ENCODE data around the gene ITGB5. TPM values are rescaled to one million over a fixed set of nuclear protein-coding genes. Genes with fewer than 3 reads are reported as not detected.
"Not testable (repeated sequence)": the region's sequence is repeated elsewhere in the genome, so short reads cannot be mapped to it uniquely, and the experiment has no call there.

Gene ITGB5
- total and polyA plus RNA-seq, 5 experiments from 2014 or later = 0.27 to 2.8 (median 0.94) TPM; not detected in 1

GRCh38 chr3:124763644-124764358 lies 123.4 kb downstream of the ITGB5 start:
- POLR2A ChIA-PET = interaction anchor here (1.4 kb wide), 1 partner anchor 137 kb away, joined by 3 read pairs; no protein-coding TSS in a partner anchor
- no peaks in the 10 kb centered on the region for H3K9me3 Mint-ChIP-seq
- no peak overlapping the region for H3K4me3 Mint-ChIP-seq
- H3K36me3 Mint-ChIP-seq = no peaks in the 10 kb centered on the region
- no peak for DNase-seq
- no peak for ATAC-seq
- H3K27me3 Mint-ChIP-seq = peaks cover 0 to 5% (median 0%) of the 10 kb centered on the region in 5 donors
- H3K4me1 Mint-ChIP-seq = peaks cover 3 to 6% (median 5%) of the 10 kb centered on the region in 4 donors
- H3K27ac Mint-ChIP-seq = peak overlapping the region in 1 of 10 donors; percentile 68

- peaks cover 0 to 5% (median 0%) of the 10 kb centered on the region in 5 donors for H3K27me3 Mint-ChIP-seq
Measured at GRCh38 chr3:124763206-124763605, 124.0 kb downstream of the ITGB5 start.

GRCh38 chr3:124762661-124763011 lies 124.5 kb downstream of the ITGB5 start:
- H3K9me3 Mint-ChIP-seq = no peaks in the 10 kb centered on the region
- POLR2A ChIA-PET = no interaction called here
- H3K4me3 Mint-ChIP-seq = no peak overlapping the region
- DNase-seq (no peak), ATAC-seq (no peak)
- H3K27me3 Mint-ChIP-seq = peaks cover 0 to 3% (median 0%) of the 10 kb centered on the region in 5 donors
- H3K4me1 Mint-ChIP-seq = peaks cover 3 to 6% (median 5%) of the 10 kb centered on the region in 4 donors
- no peak overlapping the region for H3K27ac Mint-ChIP-seq
- H3K36me3 Mint-ChIP-seq = no peaks in the 10 kb centered on the region

More at GRCh38 chr3:124763206-124763605, 124.0 kb downstream of the ITGB5 start:
- Mint-ChIP-seq H3K36me3 (no peaks in the 10 kb centered on the region), H3K27ac (no peak overlapping the region), H3K4me1 (peaks cover 3 to 6% (median 5%) of the 10 kb centered on the region in 4 donors), H3K9me3 (no peaks in the 10 kb centered on the region), H3K4me3 (no peak overlapping the region)
- POLR2A ChIA-PET = interaction anchor here (1.4 kb wide), 1 partner anchor 138 kb away, joined by 3 read pairs; no protein-coding TSS in a partner anchor
- DNase-seq (no peak), ATAC-seq (no peak)

GRCh38 chr3:124761935-124762660 lies 125.1 kb downstream of the ITGB5 start:
- Mint-ChIP-seq H3K4me1 (peaks cover 3 to 6% (median 5%) of the 10 kb centered on the region in 4 donors), H3K27ac (peak overlapping the region in 1 of 10 donors; percentile 75), H3K9me3 (no peaks in the 10 kb centered on the region), H3K4me3 (peak overlapping the region in 1 of 10 donors; percentile 75), H3K27me3 (peaks cover 0 to 5% (median 3%) of the 10 kb centered on the region in 5 donors), H3K36me3 (no peaks in the 10 kb centered on the region)
- POLR2A ChIA-PET = no interaction called here
- DNase-seq = no peak
- no peak for ATAC-seq

- POLR2A ChIA-PET = no interaction called here
- Mint-ChIP-seq H3K27me3 (peaks cover 0 to 12% (median 3%) of the 10 kb centered on the region in 5 donors), H3K4me3 (peak overlapping the region; percentile 62 to 80 (median 74)), H3K36me3 (no peaks in the 10 kb centered on the region), H3K9me3 (no peaks in the 10 kb centered on the region), H3K4me1 (peaks cover 3 to 6% (median 5%) of the 10 kb centered on the region in 4 donors), H3K27ac (peak overlapping the region in 3 of 10 donors; percentile 60 to 87 (median 75))
- peak; percentile 86 to 88 for ATAC-seq
- DNase-seq = peak; percentile 54 to 84 (median 70)
Measured at GRCh38 chr3:124761250-124761796, 125.8 kb downstream of the ITGB5 start.

- Mint-ChIP-seq H3K4me3 (no peak overlapping the region), H3K27ac (peak overlapping the region in 1 of 10 donors; percentile 38), H3K9me3 (no peaks in the 10 kb centered on the region), H3K27me3 (peaks cover 0 to 19% (median 3%) of the 10 kb centered on the region in 5 donors), H3K4me1 (peaks cover 3 to 6% (median 5%) of the 10 kb centered on the region in 4 donors), H3K36me3 (peaks cover 0 to 3% (median 0%) of the 10 kb centered on the region in 3 donors)
- ATAC-seq (no peak), DNase-seq (no peak)
- POLR2A ChIA-PET = no interaction called here
Measured at GRCh38 chr3:124760601-124761000, 126.6 kb downstream of the ITGB5 start.

GRCh38 chr3:124759666-124760401 lies 127.3 kb downstream of the ITGB5 start:
- H3K36me3 Mint-ChIP-seq = peaks cover 0 to 3% (median 0%) of the 10 kb centered on the region in 3 donors
- DNase-seq = no peak
- peaks cover 0 to 27% (median 3%) of the 10 kb centered on the region in 5 donors for H3K27me3 Mint-ChIP-seq
- no peak overlapping the region for H3K27ac Mint-ChIP-seq
- POLR2A ChIA-PET = interaction anchor here (0.7 kb wide), 1 partner anchor 21 kb away, joined by 3 read pairs; no protein-coding TSS in a partner anchor
- peaks cover 3 to 6% (median 5%) of the 10 kb centered on the region in 4 donors for H3K4me1 Mint-ChIP-seq
- H3K4me3 Mint-ChIP-seq = no peak overlapping the region
- no peaks in the 10 kb centered on the region for H3K9me3 Mint-ChIP-seq
- ATAC-seq = no peak

GRCh38 chr3:124758851-124759635 lies 128.1 kb downstream of the ITGB5 start:
- peaks cover 0 to 35% (median 7%) of the 10 kb centered on the region in 5 donors for H3K27me3 Mint-ChIP-seq
- no peak overlapping the region for H3K4me3 Mint-ChIP-seq
- ATAC-seq (no peak), DNase-seq (no peak)
- POLR2A ChIA-PET = interaction anchor here (0.7 kb wide), 1 partner anchor 22 kb away, joined by 3 read pairs; no protein-coding TSS in a partner anchor
- no peak overlapping the region for H3K27ac Mint-ChIP-seq
- no peaks in the 10 kb centered on the region for H3K9me3 Mint-ChIP-seq
- H3K36me3 Mint-ChIP-seq = peaks cover 0 to 3% (median 0%) of the 10 kb centered on the region in 3 donors
- peaks cover 3 to 6% (median 5%) of the 10 kb centered on the region in 4 donors for H3K4me1 Mint-ChIP-seq

- DNase-seq, POLR2A ChIA-PET, H3K27ac Mint-ChIP-seq, H3K4me1 Mint-ChIP-seq, H3K36me3 Mint-ChIP-seq, H3K4me3 Mint-ChIP-seq, H3K9me3 Mint-ChIP-seq, ATAC-seq: not testable (repeated sequence)
- peaks cover 0 to 46% (median 7%) of the 10 kb centered on the region in 5 donors for H3K27me3 Mint-ChIP-seq
Measured at GRCh38 chr3:124757926-124758325, 129.2 kb downstream of the ITGB5 start.

- H3K4me1 Mint-ChIP-seq = peaks cover 0 to 2% (median 0%) of the 10 kb centered on the region in 4 donors
Measured at GRCh38 chr3:124752051-124752450, 135.1 kb downstream of the ITGB5 start.

GRCh38 chr3:124751501-124751900 lies 135.7 kb downstream of the ITGB5 start:
- peaks cover 0 to 39% (median 7%) of the 10 kb centered on the region in 5 donors for H3K27me3 Mint-ChIP-seq
- no peak overlapping the region for H3K4me3 Mint-ChIP-seq
- peaks cover 0 to 2% (median 0%) of the 10 kb centered on the region in 4 donors for H3K4me1 Mint-ChIP-seq
- DNase-seq (no peak), ATAC-seq (no peak)
- POLR2A ChIA-PET = no interaction called here
- H3K36me3 Mint-ChIP-seq = peaks cover 0 to 9% (median 0%) of the 10 kb centered on the region in 3 donors
- H3K9me3 Mint-ChIP-seq = no peaks in the 10 kb centered on the region
- H3K27ac Mint-ChIP-seq = no peak overlapping the region

More at GRCh38 chr3:124752051-124752450, 135.1 kb downstream of the ITGB5 start:
- POLR2A ChIA-PET = no interaction called here
- Mint-ChIP-seq H3K27me3 (peaks cover 0 to 44% (median 7%) of the 10 kb centered on the region in 5 donors), H3K9me3 (no peaks in the 10 kb centered on the region), H3K4me3 (no peak overlapping the region), H3K27ac (no peak overlapping the region), H3K36me3 (peaks cover 0 to 4% (median 0%) of the 10 kb centered on the region in 3 donors)
- no peak for DNase-seq
- no peak for ATAC-seq

All from naive thymus-derived CD8-positive, alpha-beta T cell (primary cell).